ENCODE data around the gene OR1I1. TPM values are rescaled to one million over a fixed set of nuclear protein-coding genes. Genes with fewer than 3 reads are reported as not detected.

Gene OR1I1
- total and polyA plus RNA-seq, 8 donors, result not detected

DNA sequence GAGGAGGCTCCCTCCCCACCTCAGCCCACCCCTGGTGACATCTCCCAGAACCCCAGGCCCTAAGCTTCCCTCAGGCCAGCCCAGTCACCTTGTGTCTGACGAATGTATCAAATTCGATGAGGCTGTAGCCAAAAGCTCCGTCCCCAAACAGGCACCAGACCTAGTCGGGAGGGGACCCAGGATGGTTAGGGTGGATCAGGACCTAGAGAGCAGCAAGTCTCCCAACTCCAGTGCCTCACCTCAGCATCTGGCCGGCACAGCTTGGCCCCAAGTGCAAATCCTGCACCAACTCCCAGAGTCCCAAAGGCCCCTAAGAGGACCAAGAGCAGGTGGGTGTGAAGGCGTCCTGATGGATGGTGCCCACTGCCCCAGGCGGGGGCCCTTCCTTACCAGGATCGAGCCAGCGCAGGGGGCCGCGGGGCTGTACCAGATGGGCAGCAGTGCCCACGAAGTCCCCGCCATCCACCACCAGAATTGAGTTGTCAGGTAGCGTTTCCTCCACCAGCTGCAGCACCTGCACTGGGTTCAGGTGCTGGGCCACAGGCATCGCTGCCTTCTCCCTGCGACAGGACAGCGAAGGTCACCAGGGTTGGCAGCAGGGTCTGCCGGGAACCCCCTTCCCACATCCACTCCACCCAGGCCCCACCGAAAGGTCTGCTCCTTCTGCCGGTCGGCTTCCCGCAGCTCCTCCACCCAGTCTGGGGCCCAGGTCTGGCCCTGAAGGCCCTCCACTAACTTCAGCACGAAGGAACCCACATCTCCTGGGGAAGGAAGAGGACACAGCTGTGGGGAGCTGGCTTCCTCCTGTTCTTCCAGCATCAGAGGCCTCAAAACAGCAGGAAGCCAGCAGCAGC is 34.0 kb downstream of the OR1I1 start:
- WGBS, 2 donors, result 84 to 87% methylated on average over 23 of the region's 23 CpGs
- TF ChIP-seq, protein P1, sequence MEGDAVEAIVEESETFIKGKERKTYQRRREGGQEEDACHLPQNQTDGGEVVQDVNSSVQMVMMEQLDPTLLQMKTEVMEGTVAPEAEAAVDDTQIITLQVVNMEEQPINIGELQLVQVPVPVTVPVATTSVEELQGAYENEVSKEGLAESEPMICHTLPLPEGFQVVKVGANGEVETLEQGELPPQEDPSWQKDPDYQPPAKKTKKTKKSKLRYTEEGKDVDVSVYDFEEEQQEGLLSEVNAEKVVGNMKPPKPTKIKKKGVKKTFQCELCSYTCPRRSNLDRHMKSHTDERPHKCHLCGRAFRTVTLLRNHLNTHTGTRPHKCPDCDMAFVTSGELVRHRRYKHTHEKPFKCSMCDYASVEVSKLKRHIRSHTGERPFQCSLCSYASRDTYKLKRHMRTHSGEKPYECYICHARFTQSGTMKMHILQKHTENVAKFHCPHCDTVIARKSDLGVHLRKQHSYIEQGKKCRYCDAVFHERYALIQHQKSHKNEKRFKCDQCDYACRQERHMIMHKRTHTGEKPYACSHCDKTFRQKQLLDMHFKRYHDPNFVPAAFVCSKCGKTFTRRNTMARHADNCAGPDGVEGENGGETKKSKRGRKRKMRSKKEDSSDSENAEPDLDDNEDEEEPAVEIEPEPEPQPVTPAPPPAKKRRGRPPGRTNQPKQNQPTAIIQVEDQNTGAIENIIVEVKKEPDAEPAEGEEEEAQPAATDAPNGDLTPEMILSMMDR (IDR thresholded peaks at IDR 0.05), result no peak
- Histone ChIP-seq H3K9me3 (no peaks in the 10 kb centered on the region), H3K4me1 (no peaks in the 10 kb centered on the region), H3K27ac (no peak overlapping the region), H3K4me3 (no peak overlapping the region), H3K27me3 (no peaks in the 10 kb centered on the region), H3K36me3 (peaks cover 0 to 42% (median 19%) of the 10 kb centered on the region in 3 donors)
- FAIRE-seq, result no peak
- DNase-seq, result no peak
- intact Hi-C loops (cut with DNase I), result no loop called here
- no peak for ATAC-seq

DNA sequence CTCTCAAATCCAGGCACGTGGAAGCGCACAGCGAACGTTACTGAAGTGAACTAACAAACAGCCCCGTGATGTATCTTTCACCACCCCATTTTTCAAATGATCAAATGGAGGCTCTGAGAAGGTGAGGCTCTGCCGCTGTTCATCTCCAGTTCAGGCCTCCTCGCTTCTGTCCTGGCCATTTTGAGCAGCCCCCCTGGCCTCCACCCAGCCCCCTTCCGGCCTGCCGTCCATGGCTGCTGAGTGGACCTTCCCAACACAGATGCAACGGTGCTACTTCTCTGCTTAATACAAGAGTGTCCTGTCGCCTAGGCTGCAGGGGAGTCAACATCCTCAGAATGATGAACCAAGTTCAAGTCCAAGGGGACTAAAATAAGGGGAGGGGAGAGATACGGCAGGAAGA is 34.8 kb downstream of the OR1I1 start:
- 90 to 93% methylated on average over 12 of the region's 12 CpGs for WGBS, 2 donors
- ATAC-seq, result no peak
- Histone ChIP-seq H3K9me3 (no peaks in the 10 kb centered on the region), H3K27ac (no peak overlapping the region), H3K4me1 (no peaks in the 10 kb centered on the region), H3K4me3 (no peak overlapping the region), H3K27me3 (no peaks in the 10 kb centered on the region), H3K36me3 (peaks cover 0 to 48% (median 19%) of the 10 kb centered on the region in 3 donors)
- FAIRE-seq, result no peak
- DNase-seq, result no peak
- intact Hi-C loops (cut with DNase I), result no loop called here
- TF ChIP-seq, protein P1 (IDR thresholded peaks at IDR 0.05), result no peak

DNA sequence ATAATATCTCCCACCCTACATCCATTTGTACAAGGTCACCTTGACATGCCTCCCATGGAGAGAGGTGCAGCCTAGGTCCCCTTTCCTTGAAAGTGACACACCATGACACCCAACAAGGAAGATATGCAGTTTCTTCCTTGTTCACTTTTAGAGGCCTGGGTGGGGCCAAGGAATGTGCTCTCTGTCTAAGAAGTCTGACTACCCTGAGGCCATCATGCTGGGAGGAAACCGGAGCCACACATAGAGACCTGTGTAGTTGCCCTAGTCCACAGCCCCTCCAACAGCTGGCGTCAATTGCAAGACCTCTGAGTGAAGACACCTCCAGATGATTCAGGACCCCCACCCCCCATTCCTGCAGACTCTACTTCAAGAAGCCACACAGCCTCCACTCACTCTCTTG is 36.2 kb downstream of the OR1I1 start:
- intact Hi-C loops (cut with DNase I), result no loop called here
- 97 to 100% methylated on average over 2 of the region's 2 CpGs for WGBS, 2 donors

DNA sequence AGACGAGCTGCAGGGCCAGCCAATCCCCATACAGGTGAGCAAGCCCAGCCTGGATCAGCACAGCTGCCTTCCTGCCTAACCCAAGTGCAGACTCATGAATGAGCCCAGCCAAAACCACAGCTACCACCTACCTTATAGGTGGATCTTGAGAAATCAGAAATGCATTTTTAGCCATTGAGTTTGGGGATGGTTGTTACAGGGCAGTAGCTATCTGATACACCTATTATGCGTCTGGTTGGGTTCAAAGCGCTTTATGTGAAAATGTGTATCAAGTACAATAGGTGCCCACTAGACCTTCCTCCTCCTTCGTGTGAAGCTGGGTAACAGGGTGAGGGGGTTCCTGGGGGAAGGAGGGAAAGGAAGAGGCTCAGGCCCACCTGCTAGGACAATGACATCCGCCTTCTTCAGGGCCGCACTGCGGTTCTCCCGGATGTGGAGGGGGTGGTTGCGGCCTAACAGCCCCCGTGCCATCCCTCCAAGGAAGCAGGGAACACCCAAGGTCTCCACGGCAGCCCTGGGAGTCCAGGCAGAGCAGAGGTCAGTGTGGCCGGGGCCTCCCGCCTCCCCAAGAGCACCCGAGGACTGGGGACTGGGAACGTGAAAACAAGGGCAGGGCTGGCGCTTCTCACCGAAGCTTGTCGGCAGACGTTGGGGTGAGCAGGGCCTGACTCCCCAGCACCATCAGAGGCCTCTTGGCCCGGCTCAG is 36.9 kb downstream of the OR1I1 start:
- DNase-seq (no peak), FAIRE-seq (no peak), ATAC-seq (no peak)
- intact Hi-C loops (cut with DNase I), result no loop called here
- Histone ChIP-seq H3K4me3 (no peak overlapping the region), H3K27ac (no peak overlapping the region), H3K4me1 (peaks cover 2 to 7% (median 5%) of the 10 kb centered on the region in 3 donors), H3K27me3 (no peaks in the 10 kb centered on the region), H3K36me3 (peaks cover 0 to 55% (median 19%) of the 10 kb centered on the region in 3 donors), H3K9me3 (no peaks in the 10 kb centered on the region)
- 95 to 96% methylated on average over 20 of the region's 20 CpGs for whole genome bisulfite sequencing, 2 donors
- TF ChIP-seq, protein P1 (IDR thresholded peaks at IDR 0.05), result no peak

More for the DNA sequence above, 36.2 kb downstream of the OR1I1 start:
- Histone ChIP-seq H3K4me1 (no peaks in the 10 kb centered on the region), H3K4me3 (no peak overlapping the region), H3K9me3 (no peaks in the 10 kb centered on the region), H3K27me3 (no peaks in the 10 kb centered on the region), H3K36me3 (peaks cover 0 to 55% (median 19%) of the 10 kb centered on the region in 3 donors), H3K27ac (no peak overlapping the region)
- ATAC-seq (no peak), DNase-seq (no peak), FAIRE-seq (no peak)
- TF ChIP-seq, protein P1 (IDR thresholded peaks at IDR 0.05), result no peak
